Body of pancreas (tissue), 4 donors: ENCODE measurements around the gene CD1D.

ENCODE experiments used
- CTCF ChIP-seq, 7 experiments: fragments of 450-650 bp in 4 of 7; fragments of 200-600 bp in 3 of 7; sonication (generic) in 3 of 7; IDR thresholded peaks; one replicate each; pipeline ENCODE4 v1.5.1; 2016 to 2019; ENCODE audit warnings: antibody characterized with exemption in 7 of 7
- POLR2A ChIP-seq, 3 donors: fragments of 450-650 bp; IDR thresholded peaks; one replicate each; pipeline ENCODE4 v1.6.1; 2016; ENCODE audit warnings: antibody characterized with exemption in 3 of 3, mild to moderate bottlenecking in 2 of 3

- TF ChIP-seq CTCF (IDR thresholded peaks at IDR 0.05) = no peak
- no peak for TF ChIP-seq POLR2A (IDR thresholded peaks at IDR 0.05)
Measured at GRCh38 chr1:158161446-158161845, 19.2 kb upstream of the CD1D start.
